GM12892 (cell line): ENCODE data around the gene CCDC102A.

Source experiments
- DNase-seq: peaks from one replicate; pipeline ENCODE4 v3.0.0; 2011; ENCODE audit not compliant: insufficient read length
- FAIRE-seq: peaks from 2 replicates; lab custom pipeline; 2011; peaks lifted over from hg19 to GRCh38; lab: Jason Lieb, UNC
- POLR2A ChIP-seq: IDR thresholded peaks from 2 replicates; pipeline ENCODE4 v1.6.1; 2011; ENCODE audit warnings: low read depth, low read length, control low read depth
- POLR2AphosphoS5 ChIP-seq: IDR thresholded peaks from 2 replicates; pipeline ENCODE4 v1.6.1; 2011; ENCODE audit warnings: low read depth, low read length, control low read depth
- TAF1 ChIP-seq: IDR thresholded peaks from 2 replicates; pipeline ENCODE4 v1.6.1; 2011; ENCODE audit warnings: low read depth, mild to moderate bottlenecking, control low read depth, low read length, borderline replicate concordance

Gene CCDC102A

GRCh38 chr16:57514371-57514770 lies 22.0 kb downstream of the CCDC102A start:
- TF ChIP-seq TAF1 (no peak), POLR2A (no peak), POLR2AphosphoS5 (no peak)
- DNase-seq (no peak), FAIRE-seq (no peak)

- DNase-seq: no peak
- TF ChIP-seq POLR2A: no peak
- no peak for FAIRE-seq
Observed at GRCh38 chr16:57513371-57514102, 22.8 kb downstream of the CCDC102A start.

- FAIRE-seq (no peak), DNase-seq (no peak)
- no peak for TF ChIP-seq POLR2A
Observed at GRCh38 chr16:57512296-57513001, 23.9 kb downstream of the CCDC102A start.

- no peak for DNase-seq
- FAIRE-seq: no peak
- TF ChIP-seq POLR2AphosphoS5 (no peak), POLR2A (no peak), TAF1 (no peak)
Observed at GRCh38 chr16:57510016-57510871, 26.1 kb downstream of the CCDC102A start.

GRCh38 chr16:57509231-57509923 lies 27.0 kb downstream of the CCDC102A start:
- TF ChIP-seq POLR2AphosphoS5 (no peak), POLR2A (no peak), TAF1 (no peak)
- FAIRE-seq: no peak
- no peak for DNase-seq

- DNase-seq (no peak), FAIRE-seq (no peak)
- no peak for TF ChIP-seq TAF1
- TF ChIP-seq POLR2A: no peak
- TF ChIP-seq POLR2AphosphoS5: no peak
Observed at GRCh38 chr16:57508035-57508425, 28.3 kb downstream of the CCDC102A start.

- no peak for FAIRE-seq
- TF ChIP-seq POLR2A (no peak), TAF1 (no peak), POLR2AphosphoS5 (no peak)
- no peak for DNase-seq
Observed at GRCh38 chr16:57507136-57508034, 29.0 kb downstream of the CCDC102A start.

GRCh38 chr16:57505169-57505568 lies 31.2 kb downstream of the CCDC102A start:
- TF ChIP-seq TAF1 (no peak), POLR2A (no peak), POLR2AphosphoS5 (no peak)
- FAIRE-seq: no peak

GRCh38 chr16:57504491-57504890 lies 31.9 kb downstream of the CCDC102A start:
- DNase-seq: no peak
- TF ChIP-seq POLR2A: no peak
- TF ChIP-seq POLR2AphosphoS5: no peak
- no peak for TF ChIP-seq TAF1
- no peak for FAIRE-seq

More at GRCh38 chr16:57505169-57505568, 31.2 kb downstream of the CCDC102A start:
- no peak for DNase-seq

GRCh38 chr16:57504001-57504400 lies 32.4 kb downstream of the CCDC102A start:
- DNase-seq (no peak), FAIRE-seq (no peak)
- no peak for TF ChIP-seq POLR2A
- no peak for TF ChIP-seq POLR2AphosphoS5
- no peak for TF ChIP-seq TAF1
